Measurements from ENCODE around the gene SIRT7. TPM values are rescaled to one million over a fixed set of nuclear protein-coding genes. Genes with fewer than 3 reads are reported as not detected.
A peak's percentile ranks its signal among the peaks of the same experiment; 100 is the strongest.

SIRT7 gene
- total RNA-seq, 6 experiments from 2014 or later: 16.2 to 20.7 (median 18.5) TPM

DNA sequence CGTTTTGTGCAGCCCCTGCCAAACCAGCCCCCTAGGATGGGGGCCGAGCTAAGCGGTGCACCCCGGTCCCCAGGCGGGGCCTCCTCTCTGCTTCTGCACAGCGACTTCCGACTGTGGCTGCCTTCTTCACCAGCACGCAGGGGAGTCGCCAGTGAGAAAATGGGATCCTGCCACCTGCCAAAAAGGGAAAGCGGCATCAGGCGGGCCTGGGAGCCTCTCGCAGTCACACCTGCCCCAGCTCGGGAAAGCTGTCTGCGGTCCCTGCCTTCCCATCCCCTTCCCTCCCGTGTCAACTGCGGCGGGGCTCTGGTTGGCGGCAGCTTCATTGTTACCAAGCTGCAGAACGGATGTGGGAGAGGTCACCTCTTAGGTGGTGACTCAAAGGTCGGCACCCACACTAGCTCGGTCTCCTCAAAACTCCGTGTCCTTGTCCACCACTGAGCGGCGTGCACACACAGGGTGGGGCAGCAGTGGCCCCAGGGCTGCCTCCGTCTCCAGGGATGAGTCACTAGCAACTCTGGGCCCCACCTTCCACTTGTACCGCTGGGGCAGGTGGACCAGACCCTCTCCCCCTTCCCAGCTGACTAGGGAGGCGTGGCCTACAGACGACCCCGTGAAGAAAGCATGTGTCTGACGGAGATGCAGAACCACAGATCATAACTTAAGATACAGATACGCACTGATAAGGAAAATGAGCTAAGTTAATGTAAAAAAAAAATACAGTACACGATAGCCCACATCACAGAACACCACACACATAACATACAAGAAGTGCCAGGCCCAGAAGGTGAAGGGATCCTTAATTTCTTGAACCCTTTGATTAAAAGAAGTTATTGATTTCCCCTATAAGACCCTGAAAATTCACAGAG, 5.3 kb downstream of the SIRT7 start:
- H3K9me3 Mint-ChIP-seq: no peaks in the 10 kb centered on the region
- H3K27ac Mint-ChIP-seq: no peak overlapping the region
- H3K4me1 Mint-ChIP-seq (ENCODE audit: low read depth): peaks cover 18% of the 10 kb centered on the region
- DNase-seq: no peak
- TF ChIP-seq, protein P1, sequence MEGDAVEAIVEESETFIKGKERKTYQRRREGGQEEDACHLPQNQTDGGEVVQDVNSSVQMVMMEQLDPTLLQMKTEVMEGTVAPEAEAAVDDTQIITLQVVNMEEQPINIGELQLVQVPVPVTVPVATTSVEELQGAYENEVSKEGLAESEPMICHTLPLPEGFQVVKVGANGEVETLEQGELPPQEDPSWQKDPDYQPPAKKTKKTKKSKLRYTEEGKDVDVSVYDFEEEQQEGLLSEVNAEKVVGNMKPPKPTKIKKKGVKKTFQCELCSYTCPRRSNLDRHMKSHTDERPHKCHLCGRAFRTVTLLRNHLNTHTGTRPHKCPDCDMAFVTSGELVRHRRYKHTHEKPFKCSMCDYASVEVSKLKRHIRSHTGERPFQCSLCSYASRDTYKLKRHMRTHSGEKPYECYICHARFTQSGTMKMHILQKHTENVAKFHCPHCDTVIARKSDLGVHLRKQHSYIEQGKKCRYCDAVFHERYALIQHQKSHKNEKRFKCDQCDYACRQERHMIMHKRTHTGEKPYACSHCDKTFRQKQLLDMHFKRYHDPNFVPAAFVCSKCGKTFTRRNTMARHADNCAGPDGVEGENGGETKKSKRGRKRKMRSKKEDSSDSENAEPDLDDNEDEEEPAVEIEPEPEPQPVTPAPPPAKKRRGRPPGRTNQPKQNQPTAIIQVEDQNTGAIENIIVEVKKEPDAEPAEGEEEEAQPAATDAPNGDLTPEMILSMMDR (IDR thresholded peaks at IDR 0.05): no peak
- H3K4me3 Mint-ChIP-seq: no peak overlapping the region
- H3K36me3 Mint-ChIP-seq (ENCODE audit: low read depth): peaks cover 35% of the 10 kb centered on the region
- no peaks in the 10 kb centered on the region; the same call in 1 of the 2 replicates for H3K27me3 Mint-ChIP-seq (ENCODE audit: insufficient read depth)

DNA sequence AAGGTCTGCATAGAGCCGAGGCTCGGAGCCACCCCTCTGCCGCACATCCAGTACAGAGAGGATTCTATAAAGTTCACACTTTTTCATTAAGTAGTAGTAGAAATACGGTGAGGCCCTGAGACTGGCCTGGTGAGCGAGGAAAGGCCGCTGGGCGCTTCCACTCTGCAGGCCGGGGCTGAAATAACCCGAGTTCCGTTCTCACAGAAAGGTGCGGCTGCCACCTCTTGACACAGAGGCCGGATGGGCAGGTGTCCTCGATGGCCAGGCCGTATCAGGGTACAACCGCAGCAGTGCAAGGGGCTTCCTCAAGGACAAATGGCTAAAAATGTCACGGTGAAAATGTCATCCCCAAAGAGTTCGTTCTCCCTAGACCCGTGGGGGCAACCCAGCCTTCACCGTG, 6.0 kb downstream of the SIRT7 start:
- Mint-ChIP-seq H3K27ac (no peak overlapping the region), H3K9me3 (no peaks in the 10 kb centered on the region), H3K27me3 (ENCODE audit: insufficient read depth) (no peaks in the 10 kb centered on the region), H3K4me1 (ENCODE audit: low read depth) (peaks cover 12% of the 10 kb centered on the region), H3K4me3 (no peak overlapping the region), H3K36me3 (ENCODE audit: low read depth) (peaks cover 32% of the 10 kb centered on the region)
- no peak for DNase-seq
- TF ChIP-seq, protein P1 (IDR thresholded peaks at IDR 0.05): no peak

DNA sequence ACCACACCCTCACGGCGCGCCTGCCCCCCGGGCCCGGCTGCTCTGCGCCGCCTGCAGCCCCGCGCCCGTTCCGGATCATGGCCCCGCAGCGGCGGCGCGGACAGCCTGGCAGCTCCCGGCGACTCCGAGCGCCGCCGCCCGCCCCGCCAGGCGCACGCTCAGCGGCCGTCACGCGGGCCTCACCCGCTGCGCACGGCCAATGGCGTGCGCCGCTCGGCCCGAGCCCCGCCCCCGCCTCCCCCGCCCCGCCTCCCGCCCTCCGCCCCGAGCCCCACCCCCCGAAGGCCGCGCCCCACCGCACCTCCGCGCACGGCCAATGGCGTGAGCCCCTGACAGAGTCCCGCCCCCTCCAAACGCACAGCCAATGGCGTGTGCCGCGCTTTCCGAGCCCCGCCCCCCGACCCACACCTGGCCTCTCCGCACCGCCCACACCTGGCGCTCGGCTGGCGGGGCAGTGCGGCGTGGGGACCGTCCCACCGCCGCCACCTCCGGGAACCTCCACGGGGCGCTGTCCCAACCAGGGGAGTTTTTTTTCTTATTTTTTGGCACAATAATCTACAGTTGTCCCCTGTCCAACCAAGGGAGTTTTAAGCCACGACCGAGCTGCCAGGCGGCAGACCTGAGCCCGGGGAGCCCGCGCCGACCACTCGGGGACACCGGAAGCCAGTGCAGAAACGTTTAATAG, 6.6 kb downstream of the SIRT7 start, which contains the start of gene PCYT2:
TSS of gene PCYT2 (minus strand) at position 123 of the 685 bp plus-strand sequence. CDS start at position 79, 44 bp downstream.
- Mint-ChIP-seq H3K9me3 (no peaks in the 10 kb centered on the region), H3K27ac (peak within 1 kb of the TSS; percentile 66), H3K4me1 (ENCODE audit: low read depth) (peaks cover 7% of the 10 kb centered on the region), H3K27me3 (ENCODE audit: insufficient read depth) (no peaks in the 10 kb centered on the region), H3K36me3 (ENCODE audit: low read depth) (peaks cover 26% of the 10 kb centered on the region), H3K4me3 (peak within 1 kb of the TSS; percentile 93)
- TF ChIP-seq, protein P1 (IDR thresholded peaks at IDR 0.05): peak; percentile 44
- DNase-seq: peak; percentile 72

DNA sequence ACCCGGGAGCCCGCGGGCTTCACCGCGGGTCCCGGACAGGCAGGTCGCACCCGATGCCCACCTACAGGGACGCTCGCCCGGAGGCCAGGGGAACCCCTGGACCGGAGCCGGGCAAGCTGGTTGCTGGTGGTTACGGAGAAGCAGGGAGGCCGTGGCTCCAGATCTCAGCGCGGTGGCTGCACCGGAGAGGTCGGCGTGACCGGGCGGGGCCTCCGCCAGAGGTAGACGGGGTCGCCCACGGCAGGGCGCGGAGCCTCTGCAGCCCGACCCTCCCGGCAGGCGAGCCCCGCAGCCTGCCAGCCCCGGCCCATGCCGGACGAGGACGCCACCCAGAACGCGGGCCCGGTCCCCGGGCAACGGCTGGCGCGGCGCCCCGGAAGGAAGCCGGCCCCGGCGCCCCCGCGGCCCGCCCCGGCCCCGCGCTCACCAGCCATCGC, 7.1 kb downstream of the SIRT7 start:
- peak overlapping the region; percentile 66; the same call in 1 of the 2 replicates for H3K27ac Mint-ChIP-seq
- peaks cover 21% of the 10 kb centered on the region for H3K36me3 Mint-ChIP-seq (ENCODE audit: low read depth)

More for the DNA sequence above, 7.1 kb downstream of the SIRT7 start:
- Mint-ChIP-seq H3K27me3 (ENCODE audit: insufficient read depth) (no peaks in the 10 kb centered on the region), H3K9me3 (no peaks in the 10 kb centered on the region), H3K4me1 (ENCODE audit: low read depth) (peaks cover 1% of the 10 kb centered on the region; the same call in 1 of the 2 replicates), H3K4me3 (peak overlapping the region; percentile 93)
- TF ChIP-seq, protein P1 (IDR thresholded peaks at IDR 0.05): no peak
- DNase-seq: no peak
